ENCODE measurements around the gene ZXDA.
"Not testable (repeated sequence)": the region's sequence is repeated elsewhere in the genome, so short reads cannot be mapped to it uniquely, and the experiment has no call there.

The ZXDA gene

GRCh38 chrX:57910287-57910912 lies at the start of gene ZXDA:
Gene ZXDA (minus strand): TSS chrX:57910458. CDS start chrX:57910420, 38 bp downstream.
- DNase-seq (ENCODE audit: low read depth in 2 of 2) = not testable (repeated sequence)

- DNase-seq (ENCODE audit: low read depth in 2 of 2) = no peak
These were observed 42.0 kb upstream of the ZXDA start for GRCh38 chrX:57952320-57952678.

GRCh38 chrX:57951666-57952319 lies 41.5 kb upstream of the ZXDA start:
- DNase-seq (ENCODE audit: low read depth in 2 of 2) = no peak

- DNase-seq (ENCODE audit: low read depth in 2 of 2) = no peak
These were observed 23.1 kb upstream of the ZXDA start for GRCh38 chrX:57933321-57933720.

GRCh38 chrX:57932266-57932665 lies 22.0 kb upstream of the ZXDA start:
- no peak for DNase-seq (ENCODE audit: low read depth in 2 of 2)

GRCh38 chrX:57930051-57930450 lies 19.8 kb upstream of the ZXDA start:
- DNase-seq (ENCODE audit: low read depth in 2 of 2) = no peak

GRCh38 chrX:57929373-57929772 lies 19.1 kb upstream of the ZXDA start:
- DNase-seq (ENCODE audit: low read depth in 2 of 2) = no peak

GRCh38 chrX:57925806-57926205 lies 15.5 kb upstream of the ZXDA start:
- no peak for DNase-seq (ENCODE audit: low read depth in 2 of 2)

GRCh38 chrX:57918750-57919436 lies 8.6 kb upstream of the ZXDA start:
- no peak for DNase-seq (ENCODE audit: low read depth in 2 of 2)

GRCh38 chrX:57915680-57916079 lies 5.4 kb upstream of the ZXDA start:
- no peak for DNase-seq (ENCODE audit: low read depth in 2 of 2)

GRCh38 chrX:57909595-57910286 lies 517 bp downstream of the ZXDA start:
- not testable (repeated sequence) for DNase-seq (ENCODE audit: low read depth in 2 of 2)

GRCh38 chrX:57908972-57909594 lies 1.2 kb downstream of the ZXDA start:
- not testable (repeated sequence) for DNase-seq (ENCODE audit: low read depth in 2 of 2)

GRCh38 chrX:57906790-57907189 lies 3.5 kb downstream of the ZXDA start:
- no peak for DNase-seq (ENCODE audit: low read depth in 2 of 2)

- no peak for DNase-seq (ENCODE audit: low read depth in 2 of 2)
These were observed 5.1 kb downstream of the ZXDA start for GRCh38 chrX:57905141-57905540.

GRCh38 chrX:57904176-57904880 lies 5.9 kb downstream of the ZXDA start:
- no peak for DNase-seq (ENCODE audit: low read depth in 2 of 2)

- no peak for DNase-seq (ENCODE audit: low read depth in 2 of 2)
These were observed 7.6 kb downstream of the ZXDA start for GRCh38 chrX:57902633-57903032.

- DNase-seq (ENCODE audit: low read depth in 2 of 2) = no peak
These were observed 8.8 kb downstream of the ZXDA start for GRCh38 chrX:57901466-57901865.

GRCh38 chrX:57900975-57901374 lies 9.3 kb downstream of the ZXDA start:
- no peak for DNase-seq (ENCODE audit: low read depth in 2 of 2)

- DNase-seq (ENCODE audit: low read depth in 2 of 2) = no peak
These were observed 10.4 kb downstream of the ZXDA start for GRCh38 chrX:57899906-57900305.

GRCh38 chrX:57899064-57899463 lies 11.2 kb downstream of the ZXDA start:
- no peak for DNase-seq (ENCODE audit: low read depth in 2 of 2)

GRCh38 chrX:57871463-57871862 lies 38.8 kb downstream of the ZXDA start:
- DNase-seq (ENCODE audit: low read depth in 2 of 2) = no peak
